ENCODE data around the gene FGB. TPM values are rescaled to one million over a fixed set of nuclear protein-coding genes. Genes with fewer than 3 reads are reported as not detected.
"Not testable (repeated sequence)": the region's sequence is repeated elsewhere in the genome, so short reads cannot be mapped to it uniquely, and the experiment has no call there.

Gene FGB
- total RNA-seq, 1 donor from 2014 or later = not detected

DNA sequence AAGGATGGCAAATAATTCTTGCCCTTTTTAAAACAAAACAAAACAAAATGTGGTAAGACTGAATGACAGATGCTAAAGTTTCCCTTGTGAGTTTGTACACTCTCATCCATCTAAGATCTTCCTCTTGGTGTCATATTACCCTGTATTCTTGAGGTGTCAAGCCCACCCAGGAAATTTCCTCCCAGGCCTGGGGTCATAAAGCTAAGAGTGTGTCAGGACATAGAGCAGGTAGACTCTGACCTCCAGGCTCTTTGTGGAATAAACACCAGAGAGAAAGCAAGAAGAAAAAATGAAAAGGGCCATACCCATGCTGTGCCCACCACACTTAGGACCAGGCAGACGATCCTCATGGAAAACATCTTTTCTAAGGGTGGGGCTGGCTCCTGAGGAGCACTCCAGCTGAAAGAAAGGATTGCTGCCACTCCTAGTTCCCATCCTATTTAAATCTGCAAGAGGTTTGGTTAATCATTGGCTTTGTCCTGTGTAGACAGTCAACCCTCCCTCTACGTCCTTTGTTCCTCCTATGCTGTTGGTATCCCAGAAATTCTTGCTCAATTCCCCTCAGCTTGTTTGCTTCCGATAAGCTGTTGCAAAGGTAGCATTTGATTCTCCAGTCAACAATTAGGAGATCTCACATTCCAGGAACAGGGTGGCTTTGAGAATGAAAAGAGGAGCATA is 27.7 kb downstream of the FGB start, which contains the start of gene FGA:
FGA (minus strand) TSS at position 414 of the 678 bp plus-strand sequence; CDS start at position 359, 55 bp downstream.
- H2AFZ ChIP-seq (replicated peaks) = peak within 1 kb of the TSS; percentile 87
- H3K4me3 Mint-ChIP-seq = no peak within 1 kb of the TSS

GRCh38 chr4:154591890-154592289 is 29.1 kb downstream of the FGB start:
- Mint-ChIP-seq H3K4me1 (no peaks in the 10 kb centered on the region), H3K9me3 (no peaks in the 10 kb centered on the region), H3K4me3 (no peak overlapping the region), H3K36me3 (no peaks in the 10 kb centered on the region), H3K27me3 (ENCODE audit: insufficient read depth, low read depth) (no peaks in the 10 kb centered on the region), H3K27ac (no peak overlapping the region)
- TF ChIP-seq EZH2phosphoT487 (IDR thresholded peaks at IDR 0.05) = no peak
- TF ChIP-seq, protein P1, sequence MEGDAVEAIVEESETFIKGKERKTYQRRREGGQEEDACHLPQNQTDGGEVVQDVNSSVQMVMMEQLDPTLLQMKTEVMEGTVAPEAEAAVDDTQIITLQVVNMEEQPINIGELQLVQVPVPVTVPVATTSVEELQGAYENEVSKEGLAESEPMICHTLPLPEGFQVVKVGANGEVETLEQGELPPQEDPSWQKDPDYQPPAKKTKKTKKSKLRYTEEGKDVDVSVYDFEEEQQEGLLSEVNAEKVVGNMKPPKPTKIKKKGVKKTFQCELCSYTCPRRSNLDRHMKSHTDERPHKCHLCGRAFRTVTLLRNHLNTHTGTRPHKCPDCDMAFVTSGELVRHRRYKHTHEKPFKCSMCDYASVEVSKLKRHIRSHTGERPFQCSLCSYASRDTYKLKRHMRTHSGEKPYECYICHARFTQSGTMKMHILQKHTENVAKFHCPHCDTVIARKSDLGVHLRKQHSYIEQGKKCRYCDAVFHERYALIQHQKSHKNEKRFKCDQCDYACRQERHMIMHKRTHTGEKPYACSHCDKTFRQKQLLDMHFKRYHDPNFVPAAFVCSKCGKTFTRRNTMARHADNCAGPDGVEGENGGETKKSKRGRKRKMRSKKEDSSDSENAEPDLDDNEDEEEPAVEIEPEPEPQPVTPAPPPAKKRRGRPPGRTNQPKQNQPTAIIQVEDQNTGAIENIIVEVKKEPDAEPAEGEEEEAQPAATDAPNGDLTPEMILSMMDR (IDR thresholded peaks at IDR 0.05) = no peak
- TF ChIP-seq EZH2 (IDR thresholded peaks at IDR 0.05) = no peak
- Histone ChIP-seq H3K79me2 (ENCODE audit: low read depth) (no peaks in the 10 kb centered on the region), H3K4me2 (no peak overlapping the region), H3K27ac (no peak overlapping the region), H3K4me1 (peaks cover 15% of the 10 kb centered on the region), H3K4me3 (no peak overlapping the region), H3K36me3 (no peaks in the 10 kb centered on the region), H3K9me3 (ENCODE audit: low read depth) (no peaks in the 10 kb centered on the region), H2AFZ (replicated peaks) (no peak overlapping the region), H3K27me3 (no peaks in the 10 kb centered on the region), H3K9ac (no peak overlapping the region), H4K20me1 (ENCODE audit: low read depth) (no peaks in the 10 kb centered on the region), H3F3A (ENCODE audit: low read depth) (no peaks in the 10 kb centered on the region)
- DNase-seq (ENCODE audit: low spot score) = no peak

More for the DNA sequence above, 27.7 kb downstream of the FGB start, which contains the start of gene FGA:
- Mint-ChIP-seq H3K27me3 (ENCODE audit: insufficient read depth, low read depth) (no peaks in the 10 kb centered on the region), H3K27ac (no peak within 1 kb of the TSS), H3K36me3 (no peaks in the 10 kb centered on the region), H3K9me3 (no peaks in the 10 kb centered on the region), H3K4me1 (no peaks in the 10 kb centered on the region)
- H3K36me3 ChIP-seq = no peaks in the 10 kb centered on the region
- H3K27me3 ChIP-seq = no peaks in the 10 kb centered on the region
- H3K4me1 ChIP-seq = peaks cover 15% of the 10 kb centered on the region
- no peak within 1 kb of the TSS for H3K9ac ChIP-seq
- no peak within 1 kb of the TSS for H3K27ac ChIP-seq
- no peak within 1 kb of the TSS for H3K4me3 ChIP-seq
- no peaks in the 10 kb centered on the region for H4K20me1 ChIP-seq (ENCODE audit: low read depth)
- H3K79me2 ChIP-seq (ENCODE audit: low read depth) = no peaks in the 10 kb centered on the region
- peak within 1 kb of the TSS; percentile 24 for H3K4me2 ChIP-seq
- H3K9me3 ChIP-seq (ENCODE audit: low read depth) = no peaks in the 10 kb centered on the region
- TF ChIP-seq EZH2phosphoT487 (IDR thresholded peaks at IDR 0.05) = no peak
- TF ChIP-seq, protein P1 (IDR thresholded peaks at IDR 0.05) = no peak
- TF ChIP-seq EZH2 (IDR thresholded peaks at IDR 0.05) = no peak
- no peaks in the 10 kb centered on the region for H3F3A ChIP-seq (ENCODE audit: low read depth)
- DNase-seq (ENCODE audit: low spot score) = peak; percentile 50

- no peak overlapping the region for H3K27ac Mint-ChIP-seq
- no peak overlapping the region for H3K4me2 ChIP-seq
- H3K27me3 Mint-ChIP-seq (ENCODE audit: insufficient read depth, low read depth) = no peaks in the 10 kb centered on the region
- no peaks in the 10 kb centered on the region for H3K79me2 ChIP-seq (ENCODE audit: low read depth)
- H3K9me3 Mint-ChIP-seq = no peaks in the 10 kb centered on the region
- no peak overlapping the region for H2AFZ ChIP-seq (replicated peaks)
- no peaks in the 10 kb centered on the region for H3K36me3 Mint-ChIP-seq
- no peak for DNase-seq (ENCODE audit: low spot score)
- TF ChIP-seq, protein P1 (IDR thresholded peaks at IDR 0.05) = no peak
- TF ChIP-seq EZH2phosphoT487 (IDR thresholded peaks at IDR 0.05) = no peak
- no peak for TF ChIP-seq EZH2 (IDR thresholded peaks at IDR 0.05)
- H3K27ac ChIP-seq = no peak overlapping the region
- no peak overlapping the region for H3K4me3 Mint-ChIP-seq
- no peak overlapping the region for H3K4me3 ChIP-seq
- H3K27me3 ChIP-seq = no peaks in the 10 kb centered on the region
- H4K20me1 ChIP-seq (ENCODE audit: low read depth) = no peaks in the 10 kb centered on the region
- peaks cover 15% of the 10 kb centered on the region for H3K4me1 ChIP-seq
- H3K4me1 Mint-ChIP-seq = no peaks in the 10 kb centered on the region
- no peaks in the 10 kb centered on the region for H3K9me3 ChIP-seq (ENCODE audit: low read depth)
- H3K36me3 ChIP-seq = no peaks in the 10 kb centered on the region
- no peak overlapping the region for H3K9ac ChIP-seq
- H3F3A ChIP-seq (ENCODE audit: low read depth) = no peaks in the 10 kb centered on the region
Observed at GRCh38 chr4:154593868-154594267, 31.1 kb downstream of the FGB start.

- H3K36me3 Mint-ChIP-seq; DNase-seq (ENCODE audit: low spot score); H3F3A ChIP-seq (ENCODE audit: low read depth); H3K9me3 Mint-ChIP-seq; H2AFZ ChIP-seq (replicated peaks); H3K9ac ChIP-seq; H3K27me3 Mint-ChIP-seq (ENCODE audit: insufficient read depth, low read depth); H3K4me1 Mint-ChIP-seq; H3K79me2 ChIP-seq (ENCODE audit: low read depth); H3K27ac ChIP-seq; H3K4me3 ChIP-seq; H3K27ac Mint-ChIP-seq; H4K20me1 ChIP-seq (ENCODE audit: low read depth); H3K4me2 ChIP-seq; H3K27me3 ChIP-seq; H3K9me3 ChIP-seq (ENCODE audit: low read depth); H3K36me3 ChIP-seq; H3K4me3 Mint-ChIP-seq: not testable (repeated sequence)
- peaks cover 14% of the 10 kb centered on the region for H3K4me1 ChIP-seq
Observed at GRCh38 chr4:154594343-154594742, 31.5 kb downstream of the FGB start.
